Hematopoietic multipotent progenitor cell treated with erythropoietin and hydrocortisone succinate and interleukin-3 and kit ligand, for 8 days (in vitro differentiated cells): ENCODE data around the gene ACOXL.

Source experiments
- DNase-seq: peaks from one replicate; pipeline ENCODE4 v3.0.0-alpha.2; 2015

Gene ACOXL

DNA sequence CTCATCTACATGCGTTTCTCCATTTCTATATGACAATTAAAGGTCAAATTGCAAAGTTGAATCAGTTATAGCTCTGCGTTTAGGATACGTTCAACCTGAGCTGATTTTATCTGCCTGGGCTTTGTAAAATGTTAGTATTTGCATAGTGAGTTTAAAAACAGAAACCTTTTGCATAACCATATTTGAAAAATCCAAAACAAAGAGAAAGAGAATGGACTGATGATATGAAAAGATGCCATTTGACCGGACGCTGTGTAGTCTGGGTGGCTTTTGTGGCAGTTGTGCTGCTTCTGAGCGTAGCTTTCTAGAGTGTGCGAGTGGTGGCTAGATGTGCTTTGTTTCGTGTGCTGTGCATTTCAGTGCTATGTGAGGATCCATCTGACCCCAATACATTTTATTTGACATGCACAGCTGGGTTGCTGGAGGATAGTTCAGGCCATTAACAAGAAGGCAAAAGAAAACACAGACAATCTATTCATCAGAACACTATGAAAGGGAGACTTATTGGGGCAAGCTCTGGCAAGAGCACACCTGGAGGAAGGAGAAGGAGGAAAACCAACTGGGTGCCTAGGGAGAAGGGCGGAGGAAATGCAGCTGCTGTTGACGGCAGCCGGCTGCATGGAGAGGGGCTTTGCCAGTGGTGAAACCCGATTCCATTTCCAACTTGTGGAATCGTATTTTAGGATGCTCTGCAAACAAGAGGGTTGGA is 126.8 kb downstream of the ACOXL start:
- no peak for DNase-seq

DNA sequence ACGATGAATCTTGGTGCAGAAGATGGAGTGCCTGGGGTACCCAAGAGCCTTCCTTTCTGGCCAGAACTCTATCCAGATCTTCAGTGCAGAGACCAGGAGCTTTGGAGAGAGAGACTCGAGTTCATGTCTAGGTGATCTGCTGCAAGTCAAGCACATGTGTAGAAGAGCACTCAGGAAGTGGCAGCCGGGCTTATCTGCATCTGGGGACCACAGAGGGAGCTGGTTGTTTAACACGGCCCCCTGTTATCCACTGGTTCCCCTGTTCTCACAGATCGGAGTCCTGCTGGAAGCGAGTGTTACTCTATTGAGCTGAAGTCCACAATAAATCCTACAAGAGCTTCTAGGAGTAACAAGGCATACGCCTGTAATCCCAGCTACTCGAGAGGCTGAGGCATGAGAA is 128.3 kb downstream of the ACOXL start:
- no peak for DNase-seq

DNA sequence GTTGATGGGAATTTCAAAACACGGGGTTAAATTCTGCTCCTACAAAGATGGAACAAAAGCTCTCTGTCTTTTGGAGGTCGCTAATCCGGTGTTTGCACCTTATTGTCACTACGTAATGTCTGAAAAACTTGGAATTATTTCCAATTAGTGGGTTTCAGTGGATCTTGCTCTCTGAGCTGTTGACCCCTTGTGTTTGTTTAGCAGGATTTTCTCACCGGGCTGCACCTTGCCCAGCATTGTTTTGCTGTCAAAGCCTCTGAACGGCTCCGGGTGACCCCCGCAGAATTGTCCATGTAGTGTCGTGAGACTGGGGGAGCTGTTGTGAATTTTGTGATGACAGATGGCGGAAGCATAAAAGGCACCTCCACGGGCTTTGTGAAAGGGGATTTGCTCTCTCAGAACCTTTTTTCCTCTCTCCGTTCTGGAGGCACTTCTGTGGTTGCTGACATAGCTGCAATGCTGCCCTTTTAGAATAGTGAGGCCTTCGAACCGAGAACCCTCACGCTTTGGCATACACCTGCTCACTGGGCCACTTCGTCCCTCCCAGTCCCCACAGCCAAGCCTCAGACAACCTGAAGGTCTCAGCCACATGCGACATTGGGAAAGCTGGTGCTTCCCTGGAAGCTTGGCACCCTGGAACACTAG is 129.4 kb downstream of the ACOXL start:
- DNase-seq = no peak

DNA sequence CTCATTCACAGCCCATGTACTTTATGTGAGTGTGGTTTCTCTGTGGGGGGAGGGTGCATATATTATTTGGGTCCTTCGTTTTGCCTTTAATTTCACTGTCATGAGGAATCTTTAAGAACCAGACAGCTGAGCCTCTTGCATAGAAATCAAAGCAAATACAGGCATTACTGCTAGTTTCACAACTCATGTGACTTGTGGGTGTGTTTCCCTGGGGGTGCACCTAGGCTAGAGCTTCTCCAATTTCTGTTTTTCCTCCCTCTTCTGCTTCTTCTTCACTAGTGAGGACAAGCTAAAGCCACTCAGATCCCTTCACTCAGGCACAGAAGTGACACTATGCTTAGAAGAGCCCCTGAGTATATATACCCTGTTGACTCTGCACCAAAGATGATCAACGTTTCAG is 131.4 kb downstream of the ACOXL start:
- no peak for DNase-seq

DNA sequence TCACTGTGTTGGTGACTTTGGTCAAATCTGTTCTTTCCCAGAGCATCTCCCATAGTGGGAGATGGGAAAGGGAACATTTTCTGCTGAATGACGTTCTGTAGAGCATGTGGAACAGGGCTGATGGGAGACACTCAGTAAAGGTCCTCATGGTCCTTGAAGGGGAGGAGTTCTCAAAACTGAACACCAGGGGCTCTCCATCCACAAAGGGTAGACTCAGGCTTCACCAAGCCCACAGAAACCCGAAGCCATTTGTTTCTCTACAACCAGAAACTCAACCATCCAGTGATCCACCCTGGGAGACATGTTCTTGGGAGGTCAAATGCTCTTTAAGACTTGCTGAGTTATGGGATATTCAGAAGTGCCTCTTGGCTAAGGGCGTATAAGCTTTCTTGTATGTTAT is 131.8 kb downstream of the ACOXL start:
- DNase-seq = no peak

DNA sequence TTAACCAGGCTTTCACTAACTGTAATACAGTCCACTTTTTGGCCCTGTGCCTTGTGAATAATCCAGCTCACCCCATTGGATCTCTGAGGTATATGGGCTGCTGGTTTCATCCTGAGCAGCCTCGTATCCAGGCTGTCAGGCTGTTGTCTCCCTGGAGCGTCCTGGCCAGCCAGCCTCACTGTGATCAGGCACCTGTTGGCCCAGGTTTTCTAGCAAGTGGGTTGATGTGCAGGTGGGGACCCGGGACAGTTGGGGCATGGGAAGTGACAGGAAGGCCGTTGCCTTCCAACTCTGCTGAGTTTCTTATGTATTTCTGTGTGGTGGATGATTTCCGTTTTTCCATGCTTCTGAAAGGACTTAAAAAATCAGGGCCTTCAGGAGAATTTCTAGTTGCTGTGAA is 132.4 kb downstream of the ACOXL start:
- no peak for DNase-seq

DNA sequence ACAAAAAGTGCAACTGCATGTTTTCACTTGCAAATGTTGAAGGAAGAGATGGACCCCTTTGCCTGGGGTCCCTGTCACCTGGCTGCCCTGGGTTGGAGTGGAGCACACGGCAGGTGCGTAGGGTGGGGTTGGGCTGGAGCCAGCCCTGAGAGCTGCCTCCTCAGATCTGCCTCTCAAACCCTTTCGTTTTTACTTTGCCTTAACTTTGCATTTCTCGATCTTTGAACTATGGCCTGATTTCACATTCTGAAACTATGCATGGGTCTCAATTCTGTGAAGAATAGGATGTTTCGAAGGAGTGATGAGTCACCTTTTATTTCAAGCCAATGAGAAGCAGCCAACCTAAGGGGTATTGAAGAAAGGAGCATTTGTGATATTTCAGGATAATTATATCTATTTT is 132.8 kb downstream of the ACOXL start:
- DNase-seq = no peak

DNA sequence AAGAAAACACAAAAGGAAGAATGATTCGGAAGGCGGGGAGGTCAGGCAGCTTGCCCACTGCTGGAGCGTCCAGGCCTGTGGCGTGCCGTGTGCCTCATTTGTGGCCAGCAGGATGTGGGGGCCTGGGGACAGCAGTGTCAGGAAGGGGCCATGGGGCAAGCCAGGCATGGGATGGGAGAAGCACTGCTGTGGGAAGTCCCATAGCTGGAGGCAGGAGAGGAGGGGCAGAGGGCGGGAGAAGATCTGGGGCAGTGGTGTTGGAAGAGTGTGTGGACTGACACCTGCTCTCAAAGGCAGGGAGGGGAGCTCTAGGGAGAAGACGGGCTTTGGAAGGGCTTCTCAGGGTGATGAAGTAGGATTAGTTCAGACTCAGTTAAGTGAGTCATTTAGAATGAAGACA is 133.7 kb downstream of the ACOXL start:
- DNase-seq = no peak

DNA sequence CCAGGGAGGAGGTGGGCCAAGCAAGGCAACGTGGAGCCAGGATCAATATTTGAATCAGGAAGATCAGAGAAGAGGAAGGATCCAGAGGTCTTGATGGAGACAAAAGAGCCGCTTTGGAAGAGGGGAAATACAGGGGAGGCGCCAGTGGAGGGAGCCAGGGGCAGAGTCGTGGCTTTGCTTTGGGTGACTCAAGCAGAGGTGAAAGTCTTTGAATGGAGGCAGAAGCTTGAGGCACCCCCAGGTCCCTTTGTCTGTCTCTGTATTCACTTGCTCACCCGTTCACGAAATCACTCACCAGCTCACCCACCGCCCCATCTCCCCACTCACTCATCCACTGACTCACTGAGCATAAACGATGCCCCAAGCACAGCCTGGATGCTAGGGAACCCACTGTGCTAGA is 134.1 kb downstream of the ACOXL start:
- DNase-seq = no peak

DNA sequence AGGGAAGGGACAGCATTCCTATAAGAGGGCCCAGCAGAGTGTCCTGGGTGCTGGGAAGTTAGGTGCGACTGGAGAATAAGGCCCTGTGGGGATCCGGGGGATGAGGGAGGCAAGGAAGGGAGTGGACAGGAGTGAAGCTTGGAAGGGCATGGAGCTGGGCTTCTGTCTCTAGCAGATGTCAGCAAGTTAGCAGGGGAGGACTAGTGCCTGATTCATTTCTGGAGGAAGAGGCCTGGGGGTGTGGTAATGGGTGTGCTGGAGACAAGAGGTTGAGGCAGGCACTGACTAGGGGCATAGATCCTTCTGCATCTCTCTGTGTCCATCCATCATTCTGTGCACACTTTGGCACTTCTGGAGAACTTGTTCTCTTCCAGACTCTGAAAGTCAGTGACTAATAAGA is 134.7 kb downstream of the ACOXL start:
- DNase-seq = no peak

DNA sequence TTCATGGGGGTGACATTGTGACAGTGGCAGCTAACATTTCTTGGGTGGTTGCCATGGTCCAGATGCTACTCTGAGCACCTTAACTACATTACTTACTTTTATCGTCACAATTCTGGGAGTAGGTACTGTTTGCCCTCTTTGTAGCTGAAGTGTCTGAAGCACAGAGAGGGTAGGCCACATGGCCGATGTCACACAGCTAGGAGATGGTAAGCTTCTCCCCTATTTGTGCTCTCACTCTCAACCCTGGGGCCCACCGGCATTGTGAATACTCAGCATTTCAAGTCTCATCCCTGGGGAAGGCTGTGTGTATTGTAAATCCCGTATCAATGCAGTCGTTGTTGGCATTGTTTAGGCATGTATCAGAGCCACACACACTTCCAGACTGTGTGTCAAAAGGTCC is 136.6 kb downstream of the ACOXL start:
- no peak for DNase-seq

DNA sequence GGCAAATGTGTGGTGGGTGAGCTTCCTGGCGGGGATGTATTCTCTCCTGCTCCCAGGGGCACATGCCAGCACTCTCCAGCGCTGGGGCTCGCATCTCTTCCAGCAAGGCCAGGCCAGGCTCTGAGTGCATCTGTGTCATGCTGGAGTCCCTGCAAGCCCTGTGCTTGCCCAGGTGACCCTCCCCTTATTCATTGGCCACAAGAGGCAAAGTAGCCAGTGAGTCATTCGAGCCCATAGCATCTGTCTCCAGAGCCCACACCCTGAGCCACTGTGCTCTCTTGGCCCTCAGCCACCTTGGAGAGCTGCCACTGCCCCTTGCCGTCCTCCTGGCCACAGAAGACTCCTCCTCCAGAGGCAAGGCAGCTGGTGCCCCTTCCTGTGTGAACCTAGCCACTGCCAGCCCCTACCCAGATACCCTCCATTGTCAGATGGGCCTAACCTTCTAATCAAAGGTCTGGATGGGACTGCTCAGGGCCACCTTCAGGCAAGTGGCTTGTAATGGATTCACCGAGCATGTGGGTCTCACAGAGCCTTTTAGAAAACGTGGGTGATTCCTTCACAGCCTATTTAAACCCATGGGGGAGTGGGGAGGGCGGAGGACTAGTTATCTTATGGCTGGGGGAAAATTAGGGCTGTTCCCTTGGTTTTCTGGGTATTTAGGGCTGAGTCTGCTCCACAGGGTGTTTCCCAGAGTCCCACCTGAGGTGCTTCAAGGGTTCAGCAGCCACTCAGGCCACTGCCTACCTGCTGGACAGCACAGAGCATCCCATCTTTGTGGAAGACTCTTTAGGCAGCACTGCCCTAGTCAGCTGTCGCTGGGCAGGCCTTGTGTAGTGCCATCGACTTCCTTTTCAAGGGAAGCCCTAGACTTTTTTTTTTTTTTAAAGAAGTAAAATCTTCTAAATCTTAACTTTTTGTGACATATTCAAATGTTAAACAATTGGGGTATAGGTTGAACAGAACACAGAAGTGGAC is 137.4 kb downstream of the ACOXL start:
- no peak for DNase-seq

DNA sequence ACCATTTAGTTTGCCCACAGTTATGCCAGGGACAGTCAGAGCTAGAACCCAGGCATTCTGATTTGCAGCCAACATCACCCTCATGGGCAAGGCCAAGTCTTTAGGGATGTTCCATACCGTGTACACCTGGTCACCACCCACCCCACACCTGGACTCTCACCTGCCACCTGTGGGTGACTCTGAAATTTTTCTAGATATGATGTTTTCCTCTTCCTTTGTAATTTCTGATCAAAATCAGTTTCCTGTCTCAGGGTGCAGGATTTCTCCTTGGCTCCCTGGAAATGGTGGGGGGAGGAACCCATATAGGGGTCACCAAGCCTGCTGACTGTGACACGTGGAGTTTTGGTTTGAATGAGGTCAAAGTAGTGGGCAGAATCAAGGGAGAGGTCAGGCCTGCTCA is 138.2 kb downstream of the ACOXL start:
- DNase-seq = no peak

DNA sequence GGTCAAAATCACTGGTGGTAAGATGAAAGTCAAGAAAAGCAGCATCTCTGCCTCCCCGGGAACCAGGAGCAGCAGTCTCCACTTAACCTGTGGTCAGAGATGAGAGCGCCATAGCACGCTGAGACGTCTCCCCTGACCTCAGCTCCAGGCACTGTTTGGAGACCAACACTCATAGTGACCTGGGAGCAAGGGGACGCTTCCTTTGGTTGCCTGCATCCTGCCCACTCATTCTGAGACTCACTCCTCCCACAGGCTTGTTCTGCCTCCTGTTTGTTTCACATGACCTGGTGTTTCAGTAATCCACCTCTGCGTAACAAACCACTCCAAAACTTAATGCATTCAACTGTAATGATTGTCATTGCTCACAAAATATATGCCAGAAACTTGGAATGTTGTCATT is 139.3 kb downstream of the ACOXL start:
- DNase-seq = no peak

DNA sequence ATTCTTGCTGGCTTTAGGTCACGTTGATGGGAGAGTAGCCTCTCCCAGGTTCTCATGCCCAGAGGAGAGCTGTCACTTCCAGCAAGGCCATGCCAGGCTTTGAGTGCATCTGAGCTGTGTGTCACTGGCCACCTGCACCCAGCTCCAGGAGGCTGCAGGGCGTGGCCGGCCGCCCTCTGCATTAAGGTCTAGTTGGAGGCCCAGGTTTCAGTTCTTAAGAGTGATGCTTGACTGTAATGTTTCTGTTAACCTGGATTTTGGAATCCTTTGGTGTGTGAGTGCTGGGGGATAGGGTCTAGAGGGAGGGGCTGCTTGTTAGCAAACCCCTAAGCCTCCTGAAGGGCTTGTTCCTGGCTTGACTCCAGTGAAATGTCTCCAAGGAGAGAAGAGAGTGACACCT is 140.1 kb downstream of the ACOXL start:
- no peak for DNase-seq

DNA sequence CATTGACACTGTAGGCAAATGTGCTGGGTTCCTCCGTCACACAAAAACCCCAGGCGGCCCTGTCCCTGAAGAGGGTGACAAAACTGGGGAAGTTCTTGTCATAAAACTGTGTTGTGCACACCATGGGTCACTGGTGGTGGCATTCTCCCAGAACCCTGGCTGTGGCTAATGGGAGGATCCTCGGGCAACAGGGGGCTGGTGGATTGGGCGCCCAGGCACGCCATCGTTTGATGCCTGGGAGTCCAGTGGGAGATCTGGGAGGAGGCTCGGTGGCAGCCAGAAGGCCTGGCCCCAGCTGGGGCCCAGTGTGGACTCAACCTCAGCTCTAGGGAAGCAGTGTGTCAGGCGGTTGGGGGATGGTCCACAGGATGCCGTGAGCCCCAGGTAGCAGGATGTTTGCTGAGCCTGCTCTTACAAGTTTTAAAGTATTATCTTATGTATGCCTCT is 140.7 kb downstream of the ACOXL start:
- DNase-seq = no peak

DNA sequence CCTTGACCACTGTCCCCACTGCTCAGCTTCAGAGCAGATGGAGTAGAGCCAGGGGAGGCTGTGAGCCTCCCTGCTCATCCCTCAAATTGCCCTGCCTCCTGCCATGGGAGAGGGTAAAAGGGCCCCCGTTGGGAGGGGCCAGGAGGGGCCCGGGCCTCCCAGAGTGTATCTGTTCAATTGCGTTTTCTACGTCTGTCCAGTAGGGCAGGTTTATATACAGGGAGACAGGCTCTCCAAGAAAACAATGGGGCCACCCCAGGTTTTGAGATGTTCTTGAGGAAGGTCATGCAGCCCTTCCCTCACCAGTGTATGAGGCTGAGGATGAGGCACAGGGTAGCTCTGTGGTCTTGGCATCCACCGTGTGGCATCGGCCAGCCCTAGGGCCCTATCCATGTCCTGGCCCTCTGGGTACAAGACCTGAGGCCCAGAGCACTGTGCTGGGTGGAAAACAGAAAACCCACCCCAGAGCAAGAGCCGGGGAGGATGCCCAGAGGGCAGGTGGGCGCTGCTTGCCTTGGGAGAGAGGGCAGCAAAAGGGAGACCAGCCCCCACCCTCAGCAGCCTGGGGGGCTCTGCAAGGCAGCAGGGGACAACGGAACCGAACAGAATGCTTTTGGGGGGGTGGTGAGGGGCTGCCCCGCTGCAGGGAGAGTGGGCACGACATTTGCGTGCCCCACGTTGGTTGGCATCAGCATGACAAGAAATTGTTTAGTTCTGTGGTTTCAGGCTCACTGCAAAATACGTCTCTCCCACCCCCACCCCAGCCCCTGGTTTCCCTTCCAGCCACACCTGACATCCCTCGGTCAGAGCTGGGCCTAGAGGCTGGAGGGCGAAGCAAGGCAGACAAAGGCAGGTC is 141.5 kb downstream of the ACOXL start:
- no peak for DNase-seq

DNA sequence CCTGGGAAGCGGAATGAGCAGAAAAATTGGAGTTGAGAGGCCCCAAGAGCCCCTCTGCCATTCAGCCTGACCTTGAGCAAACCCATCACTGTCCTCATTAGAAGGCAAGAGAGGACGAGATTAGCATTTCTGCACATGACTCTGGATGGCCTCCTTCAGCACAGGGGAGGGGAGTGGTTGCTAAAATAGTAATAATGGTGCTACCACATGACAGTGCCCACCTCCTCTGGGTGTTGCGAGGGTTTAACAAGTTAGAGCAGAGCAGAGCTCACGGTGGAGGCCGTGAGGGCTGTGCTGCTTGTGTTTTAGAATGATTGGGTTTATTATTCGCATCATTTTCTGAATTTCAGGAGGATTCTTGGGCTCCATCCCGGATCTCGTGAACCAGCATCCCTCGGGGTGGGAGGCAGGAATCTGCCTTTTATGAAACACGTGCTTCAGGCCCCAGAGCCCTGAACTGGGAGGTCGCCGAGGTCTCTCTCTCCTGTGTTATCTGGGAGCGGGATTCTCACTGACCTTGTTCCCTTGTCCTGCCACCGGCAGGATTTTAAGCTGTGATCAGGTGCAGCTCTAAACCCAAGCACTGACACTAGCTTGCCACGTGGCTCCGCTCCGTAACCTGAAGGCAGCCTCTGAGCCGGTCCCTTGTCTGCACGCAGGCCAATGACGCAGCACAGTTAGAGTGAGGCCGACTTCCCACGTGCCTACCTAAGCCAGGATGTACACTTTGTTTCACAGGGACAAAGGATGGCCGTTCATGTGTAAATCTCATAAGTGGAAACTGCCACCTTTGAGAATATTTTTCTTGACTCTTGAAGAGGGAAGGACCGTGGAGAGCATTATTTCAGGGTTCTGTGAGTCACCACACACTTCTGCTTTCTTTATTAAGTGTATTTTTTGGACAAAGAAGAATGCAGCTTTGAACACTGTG is 142.3 kb downstream of the ACOXL start:
- no peak for DNase-seq

DNA sequence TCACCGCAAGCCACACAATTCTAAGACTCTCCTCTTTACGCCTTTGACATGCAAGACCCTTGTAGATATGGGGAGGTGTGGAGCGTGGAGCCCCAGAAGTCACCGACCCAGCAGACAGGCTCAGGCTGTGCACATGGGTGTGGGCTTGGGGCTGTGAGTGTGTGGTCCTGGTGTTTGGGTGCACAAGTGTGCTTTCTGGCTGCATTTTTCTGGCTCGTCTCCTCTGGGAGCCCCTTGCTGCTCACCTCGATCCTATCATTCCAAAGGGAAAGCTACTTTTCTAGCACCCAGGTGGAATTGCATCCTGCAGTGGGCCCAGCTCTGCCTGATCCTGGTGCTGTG is 143.0 kb downstream of the ACOXL start:
- DNase-seq = no peak

DNA sequence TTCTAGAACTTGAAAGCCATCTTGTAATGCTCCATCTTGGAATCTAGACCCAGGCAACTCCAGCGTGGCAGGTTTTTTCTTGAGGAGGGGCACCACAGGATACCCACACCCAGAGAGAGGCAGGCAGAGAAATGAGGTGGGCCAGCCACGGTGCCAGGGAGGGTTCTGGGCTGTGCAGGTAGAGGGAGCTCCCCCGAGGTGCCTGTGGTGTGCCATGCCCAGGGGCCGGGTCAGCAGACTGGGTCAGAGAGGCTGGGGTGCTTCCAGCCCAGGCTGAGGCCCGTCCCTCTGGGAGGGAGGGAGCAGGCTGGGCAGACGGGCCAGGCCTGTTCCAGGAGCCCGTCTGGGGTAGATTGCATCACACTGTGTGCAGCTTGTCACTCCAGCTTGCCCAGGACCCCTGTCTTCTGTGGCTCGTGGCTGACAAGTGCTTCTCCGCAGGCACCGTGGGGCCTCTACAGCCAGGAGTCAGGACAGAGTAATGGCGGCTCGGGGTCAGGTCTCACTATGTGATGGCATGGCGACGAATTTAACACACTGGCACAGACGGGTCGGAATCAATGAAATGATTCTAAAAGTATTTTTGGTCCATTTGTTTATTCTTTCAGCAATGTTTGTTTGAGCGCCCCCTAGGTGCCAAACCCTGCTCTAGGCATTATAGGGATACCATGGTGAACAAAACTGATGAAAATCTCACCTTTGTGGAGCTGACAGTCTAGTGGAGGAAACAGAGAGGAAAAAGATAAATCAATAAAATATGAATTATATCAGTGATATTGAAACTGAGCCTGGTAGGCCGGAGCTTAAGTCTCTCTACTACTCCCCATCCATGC is 144.0 kb downstream of the ACOXL start:
- DNase-seq = peak; percentile 9
